GM13976 (cell line): ENCODE data around the gene ADGRG6.

Experiments
- DNase-seq: peaks from one replicate; pipeline ENCODE4 v3.0.0; 2012; ENCODE audit warnings: low spot score
- CTCF ChIP-seq: IDR thresholded peaks from 2 replicates; pipeline ENCODE4 v1.5.1; 2012; ENCODE audit warnings: borderline replicate concordance, mild to moderate bottlenecking; ENCODE audit not compliant: insufficient read depth; ENCODE audit errors: extremely low read depth, missing control alignments, control extremely low read depth
- in situ Hi-C: fragments of 300-500 bp; cut with MboI; formaldehyde crosslinking; loops from one replicate; pipeline ENCODE4 v1.12.0; 2022; ENCODE audit warnings: low sequenced_read_pairs, mixed read lengths, inconsistent platforms; ENCODE audit not compliant: unreplicated experiment

Gene ADGRG6

GRCh38 chr6:142482974-142483373 is 181.2 kb downstream of the ADGRG6 start:
- DNase-seq, result no peak
- in situ Hi-C loops, result no loop called here
- no peak for TF ChIP-seq CTCF

- in situ Hi-C loops, result no loop called here
- no peak for DNase-seq
- TF ChIP-seq CTCF, result no peak
Measured at GRCh38 chr6:142485256-142485655, 183.4 kb downstream of the ADGRG6 start.

GRCh38 chr6:142489722-142490610 is 188.2 kb downstream of the ADGRG6 start:
- no peak for TF ChIP-seq CTCF
- in situ Hi-C loops, result no loop called here
- no peak for DNase-seq
